Large intestine (tissue), 3 donors: ENCODE data around the gene BICD1. TPM values are rescaled to one million over a fixed set of nuclear protein-coding genes. Genes with fewer than 3 reads are reported as not detected.

Experiments used
- DNase-seq, 2 donors: peaks; one replicate each; pipeline versions ENCODE4 v3.0.0 to v3.0.0-alpha.2; 2013
- H3K27ac ChIP-seq: one replicate; pipeline ENCODE4 v1.5.1; 2013; ENCODE audit warnings: low read length
- H3K27me3 ChIP-seq: 2 replicates; pipeline ENCODE4 v1.6.1; 2013; ENCODE audit warnings: low read length; ENCODE audit not compliant: control insufficient read depth, insufficient read depth
- H3K36me3 ChIP-seq: 2 replicates; pipeline ENCODE4 v1.6.1; 2013; ENCODE audit warnings: low read length; ENCODE audit not compliant: control insufficient read depth, insufficient read depth
- H3K4me1 ChIP-seq: one replicate; pipeline ENCODE4 v1.6.1; 2013; ENCODE audit warnings: low read length; ENCODE audit not compliant: control insufficient read depth, insufficient read depth
- H3K4me3 ChIP-seq: one replicate; pipeline ENCODE4 v1.5.1; 2013; ENCODE audit warnings: low read length
- H3K9me3 ChIP-seq: one replicate; pipeline ENCODE4 v1.6.1; 2013; ENCODE audit warnings: mild to moderate bottlenecking, low read depth, low read length, moderate library complexity; ENCODE audit not compliant: control insufficient read depth
- WGBS: methylation state at CpG from one replicate; pipeline ENCODE4 v1.1.5; 2013; ENCODE audit warnings: low lambda C conversion rate; ENCODE audit not compliant: insufficient coverage; 5-methylcytosine and 5-hydroxymethylcytosine counted together
- polyA plus RNA-seq: library from polyadenylated mRNA; unstranded; fragments of 120-200 nt; gene quantifications from one replicate; pipeline ENCODE4 v1.2.1, GENCODE V29; 2013

Gene BICD1
- polyA plus RNA-seq, 1 donor = 15.4 TPM

DNA sequence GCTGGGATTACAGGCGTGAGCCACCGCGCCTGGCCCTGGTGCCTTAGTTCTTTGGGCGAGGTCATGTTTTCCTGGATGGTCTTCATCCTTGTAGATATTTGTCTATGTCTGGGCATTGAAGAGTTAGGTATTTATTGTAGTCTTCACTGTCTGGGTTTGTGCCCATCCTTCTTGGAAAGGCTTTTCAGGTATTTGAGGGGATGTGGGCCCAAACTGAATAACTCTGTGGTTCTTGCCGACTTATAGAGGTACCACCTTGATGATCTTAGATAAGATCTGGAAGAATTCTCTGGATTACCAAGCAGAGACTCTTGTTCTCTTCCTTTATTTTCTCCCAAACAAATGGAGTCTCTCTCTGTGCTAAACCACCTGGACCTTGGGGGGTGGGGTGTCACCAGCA is 311.6 kb downstream of the BICD1 start:
- peaks cover 5% of the 10 kb centered on the region for H3K36me3 ChIP-seq
- no peaks in the 10 kb centered on the region for H3K4me1 ChIP-seq
- no peak overlapping the region for H3K4me3 ChIP-seq
- H3K9me3 ChIP-seq = no peaks in the 10 kb centered on the region
- 100% methylated on average over 1 of the region's 5 CpGs for WGBS
- no peak overlapping the region for H3K27ac ChIP-seq
- no peak for DNase-seq
- H3K27me3 ChIP-seq = no peaks in the 10 kb centered on the region

DNA sequence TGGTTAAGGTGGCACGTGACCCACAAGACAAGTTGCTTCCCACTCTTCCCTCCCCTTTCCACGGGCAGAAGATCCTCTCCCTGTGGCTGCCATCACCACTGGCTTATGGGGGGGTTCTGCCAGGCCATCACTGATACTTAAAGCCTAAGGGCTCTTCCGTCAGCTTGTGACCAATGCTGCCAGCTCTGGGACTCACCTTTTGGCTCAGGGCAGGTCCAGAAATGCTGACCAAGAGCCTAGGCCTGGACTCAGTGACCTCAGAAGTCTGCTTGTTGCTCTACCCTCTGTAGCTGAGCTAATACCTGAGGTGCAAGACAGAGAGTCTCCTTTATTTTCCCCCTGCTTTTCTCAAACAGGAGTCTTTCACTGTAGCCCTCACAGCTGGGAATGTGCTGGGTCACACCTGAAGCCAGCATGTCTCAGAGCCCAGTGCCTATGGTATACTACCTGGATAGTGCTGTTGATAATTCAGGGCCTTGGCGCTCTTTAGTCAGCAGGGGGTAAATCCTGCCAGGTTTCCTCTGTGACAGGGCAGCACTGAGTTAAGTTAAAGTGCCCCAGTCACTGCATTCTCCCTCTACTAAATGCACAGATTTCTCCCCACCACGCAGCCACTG is 312.4 kb downstream of the BICD1 start:
- no peak overlapping the region for H3K4me3 ChIP-seq
- no CpG with 5 or more reads among the region's 5 CpGs for WGBS
- no peaks in the 10 kb centered on the region for H3K9me3 ChIP-seq
- no peaks in the 10 kb centered on the region for H3K4me1 ChIP-seq
- H3K27me3 ChIP-seq = no peaks in the 10 kb centered on the region
- no peak overlapping the region for H3K27ac ChIP-seq
- DNase-seq = no peak
- peaks cover 5% of the 10 kb centered on the region for H3K36me3 ChIP-seq

DNA sequence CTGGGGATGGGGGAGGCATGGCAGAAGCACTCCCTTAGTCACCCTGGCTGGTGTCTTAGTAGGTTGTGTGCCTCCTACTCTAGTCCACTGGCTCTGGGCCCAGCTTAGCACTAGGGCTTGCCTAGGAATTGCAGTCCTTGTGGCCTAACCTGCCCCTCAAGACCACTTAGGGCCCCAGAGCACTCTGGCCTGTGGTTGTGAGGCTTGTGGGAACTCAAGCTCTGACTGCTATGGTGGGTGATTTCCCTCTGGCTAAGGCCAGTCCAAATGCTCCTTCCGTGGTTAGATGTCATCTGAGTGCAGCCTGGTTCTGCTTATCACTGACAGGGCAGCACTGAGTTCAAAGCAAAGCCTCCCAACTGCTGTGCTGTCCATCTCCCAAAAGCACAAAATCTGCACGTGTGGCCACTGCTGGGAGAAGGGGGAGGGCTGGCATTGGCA is 312.9 kb downstream of the BICD1 start:
- Histone ChIP-seq H3K27me3 (no peaks in the 10 kb centered on the region), H3K9me3 (no peaks in the 10 kb centered on the region), H3K4me1 (no peaks in the 10 kb centered on the region), H3K36me3 (peaks cover 5% of the 10 kb centered on the region), H3K27ac (no peak overlapping the region), H3K4me3 (no peak overlapping the region)
- no CpG with 5 or more reads among the region's 2 CpGs for WGBS
- no peak for DNase-seq

DNA sequence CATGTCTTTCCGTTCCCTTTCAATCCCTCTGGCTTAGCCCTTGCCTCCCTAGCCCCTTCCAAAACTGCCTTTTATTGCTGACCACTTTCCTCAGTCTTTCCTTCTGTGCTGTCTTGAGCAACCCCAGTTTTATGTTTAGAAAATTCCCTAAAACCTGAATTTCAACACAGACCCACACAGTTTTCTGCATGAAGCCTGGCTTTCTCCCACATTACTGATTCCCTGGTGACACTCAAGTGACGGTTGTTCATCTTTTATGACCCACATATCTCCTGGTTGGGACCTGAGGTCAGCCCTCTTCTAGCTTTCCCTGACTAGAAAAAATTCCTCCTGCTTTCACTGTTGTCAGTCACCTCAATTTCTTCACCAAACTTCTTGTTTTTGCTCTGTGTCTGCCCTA is 313.7 kb downstream of the BICD1 start:
- DNase-seq = no peak
- WGBS = no CpG with 5 or more reads among the region's 2 CpGs
- no peak overlapping the region for H3K27ac ChIP-seq
- H3K36me3 ChIP-seq = peaks cover 5% of the 10 kb centered on the region
- no peaks in the 10 kb centered on the region for H3K4me1 ChIP-seq
- H3K4me3 ChIP-seq = no peak overlapping the region
- H3K27me3 ChIP-seq = no peaks in the 10 kb centered on the region
- H3K9me3 ChIP-seq = no peaks in the 10 kb centered on the region

DNA sequence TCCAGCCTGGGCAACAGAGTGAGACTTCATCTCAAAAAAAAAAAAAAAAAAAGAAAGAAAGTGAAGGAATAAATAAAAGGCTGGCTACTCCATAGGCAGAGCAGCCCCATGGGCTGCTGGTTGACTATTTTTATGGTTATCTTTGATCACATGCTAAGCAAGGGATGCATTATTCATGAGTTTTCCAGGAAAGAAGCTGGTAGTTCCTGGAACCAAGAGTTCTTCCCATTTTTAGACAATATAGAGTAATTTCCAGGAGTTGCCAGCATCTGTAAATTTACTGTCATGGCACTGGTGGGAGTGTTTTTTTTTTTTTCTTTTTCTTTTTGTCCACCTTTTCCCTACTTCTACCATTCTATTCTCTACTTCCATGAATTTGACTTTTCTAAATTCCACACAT is 316.9 kb downstream of the BICD1 start:
- Histone ChIP-seq H3K4me3 (no peak overlapping the region), H3K9me3 (no peaks in the 10 kb centered on the region), H3K4me1 (no peaks in the 10 kb centered on the region), H3K27ac (no peak overlapping the region), H3K27me3 (no peaks in the 10 kb centered on the region), H3K36me3 (peaks cover 3% of the 10 kb centered on the region)
- no peak for DNase-seq

DNA sequence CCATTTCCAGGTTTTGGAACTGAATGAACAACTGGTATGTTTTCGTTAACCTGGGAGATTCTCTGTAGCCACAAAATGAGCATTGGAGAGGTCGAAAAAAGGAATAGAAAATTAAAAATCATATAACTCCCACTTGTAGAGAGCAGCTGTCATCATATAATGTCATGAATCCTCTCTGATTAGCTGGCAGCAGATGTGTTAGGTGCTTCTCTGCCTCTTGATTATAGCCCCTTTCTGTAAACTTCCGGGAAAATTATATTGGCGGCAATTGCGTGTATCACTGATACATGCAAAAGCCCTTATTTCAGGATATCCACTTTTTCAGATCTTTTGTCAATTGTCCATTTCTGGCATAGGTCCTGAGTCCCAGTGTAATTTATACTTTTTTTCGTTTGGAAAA is 324.4 kb downstream of the BICD1 start:
- Histone ChIP-seq H3K9me3 (no peaks in the 10 kb centered on the region), H3K36me3 (peaks cover 3% of the 10 kb centered on the region), H3K4me3 (no peak overlapping the region), H3K27ac (no peak overlapping the region), H3K4me1 (no peaks in the 10 kb centered on the region), H3K27me3 (no peaks in the 10 kb centered on the region)
- WGBS = 96% methylated on average over 4 of the region's 6 CpGs
- no peak for DNase-seq

Other genes with a start within 250 kb of the BICD1 start
- gene RESF1, start 147.4 kb upstream of the BICD1 start, polyA plus RNA-seq = 68.6 TPM